Right hindlimb (tissue), 1 donor: ENCODE data around the gene OAF.

Experiments used
- DNase-seq: peaks from one replicate; pipeline ENCODE4 v3.0.0-alpha.2; 2018

Gene OAF

GRCh38 chr11:120224361-120224760, 13.5 kb downstream of the OAF start:
- DNase-seq = no peak

DNA sequence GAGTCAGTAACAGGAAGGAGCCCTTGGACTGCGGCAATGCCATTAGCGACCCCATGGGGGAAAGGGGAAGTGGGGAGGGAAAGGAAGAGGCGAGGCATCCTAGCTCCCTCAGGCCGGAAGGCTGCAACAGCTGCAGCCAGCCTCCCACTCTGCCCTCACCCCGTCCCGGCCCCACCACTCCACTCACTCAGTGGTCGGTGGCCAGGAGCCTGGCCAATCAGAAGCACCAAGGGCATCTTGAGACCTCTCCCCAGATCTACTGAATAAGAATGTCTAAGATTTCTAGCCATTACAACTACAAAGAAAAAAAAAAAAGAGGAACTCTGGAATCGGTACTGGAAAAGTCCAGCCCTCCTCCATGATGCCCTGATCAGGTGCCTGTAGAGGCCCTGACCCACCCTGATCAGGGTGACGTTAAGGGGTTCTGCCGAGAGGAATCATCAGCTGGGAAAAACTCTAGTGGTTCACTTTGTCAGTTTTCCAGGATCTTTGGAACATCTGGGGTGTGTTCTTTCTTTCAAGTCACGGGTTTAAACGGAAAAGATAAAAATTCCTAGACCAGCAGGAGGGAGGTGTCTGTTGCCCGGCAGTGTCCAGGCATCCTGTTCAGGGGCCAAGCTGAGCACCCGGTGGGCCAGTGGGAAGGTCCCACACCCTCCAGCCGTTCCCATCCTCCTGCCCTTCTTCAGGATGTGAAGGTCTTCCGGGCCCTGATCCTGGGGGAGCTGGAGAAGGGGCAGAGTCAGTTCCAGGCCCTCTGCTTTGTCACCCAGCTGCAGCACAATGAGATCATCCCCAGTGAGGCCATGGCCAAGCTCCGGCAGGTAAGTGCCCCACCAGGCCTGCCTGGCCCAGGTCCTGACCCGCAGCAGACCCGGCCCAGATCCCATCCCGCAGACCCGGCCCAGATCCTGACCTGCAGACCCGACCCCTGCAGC, 14.4 kb downstream of the OAF start:
- DNase-seq = peak; percentile 67

GRCh38 chr11:120226242-120226641, 15.4 kb downstream of the OAF start:
- DNase-seq = no peak

DNA sequence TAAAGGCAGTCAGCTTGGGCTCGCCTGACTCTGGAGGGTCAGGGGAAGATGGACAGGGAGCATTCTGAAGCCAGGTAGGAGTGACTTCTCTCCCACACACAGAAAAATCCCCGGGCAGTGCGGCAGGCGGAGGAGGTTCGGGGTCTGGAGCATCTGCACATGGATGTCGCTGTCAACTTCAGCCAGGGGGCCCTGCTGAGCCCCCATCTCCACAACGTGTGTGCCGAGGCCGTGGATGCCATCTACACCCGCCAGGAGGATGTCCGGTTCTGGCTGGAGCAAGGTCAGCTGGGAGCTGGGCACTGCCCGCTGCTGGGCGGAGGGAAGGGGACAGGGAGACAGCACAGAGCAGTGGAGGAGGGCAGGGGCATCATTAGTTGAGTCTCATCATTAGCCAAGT, 15.9 kb downstream of the OAF start:
- DNase-seq = no peak

DNA sequence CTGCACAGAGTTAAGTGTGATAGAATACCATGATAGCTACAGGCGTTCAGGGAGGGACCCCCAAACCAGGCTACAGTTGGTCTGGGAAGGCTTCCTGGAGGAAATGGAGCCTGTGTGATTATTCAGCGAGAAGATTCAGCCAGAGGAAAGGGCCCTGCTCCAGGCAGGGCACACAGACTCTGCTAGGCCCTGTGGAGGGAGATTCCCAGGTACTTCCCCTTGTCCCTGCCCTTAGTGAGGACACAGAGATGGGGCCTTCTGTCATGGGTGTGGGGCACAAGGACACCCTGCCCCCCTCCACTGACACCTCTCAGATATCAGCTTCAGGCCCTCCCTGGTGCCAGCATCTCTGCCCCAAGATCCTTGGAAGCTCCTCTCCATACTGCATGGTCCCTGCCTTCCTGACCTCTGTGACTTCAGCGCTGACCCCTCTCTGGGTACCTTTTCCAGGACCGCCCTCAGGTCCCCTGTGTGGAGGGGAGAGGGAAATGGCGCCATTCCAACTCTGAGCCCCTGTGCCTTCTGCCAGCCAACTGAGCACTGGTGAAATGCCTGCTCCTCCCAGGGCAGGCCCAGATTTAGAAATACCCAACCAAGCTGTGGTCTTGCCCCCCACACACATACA, 16.5 kb downstream of the OAF start:
- no peak for DNase-seq

- DNase-seq = no peak
These were observed 18.1 kb downstream of the OAF start for GRCh38 chr11:120228794-120229384.

GRCh38 chr11:120229451-120230424, 18.9 kb downstream of the OAF start:
- DNase-seq = no peak

- no peak for DNase-seq
These were observed 19.7 kb downstream of the OAF start for GRCh38 chr11:120230433-120231071.

- no peak for DNase-seq
These were observed 21.1 kb downstream of the OAF start for GRCh38 chr11:120231963-120232362.

- DNase-seq = no peak
These were observed 22.5 kb downstream of the OAF start for GRCh38 chr11:120233207-120233803.

DNA sequence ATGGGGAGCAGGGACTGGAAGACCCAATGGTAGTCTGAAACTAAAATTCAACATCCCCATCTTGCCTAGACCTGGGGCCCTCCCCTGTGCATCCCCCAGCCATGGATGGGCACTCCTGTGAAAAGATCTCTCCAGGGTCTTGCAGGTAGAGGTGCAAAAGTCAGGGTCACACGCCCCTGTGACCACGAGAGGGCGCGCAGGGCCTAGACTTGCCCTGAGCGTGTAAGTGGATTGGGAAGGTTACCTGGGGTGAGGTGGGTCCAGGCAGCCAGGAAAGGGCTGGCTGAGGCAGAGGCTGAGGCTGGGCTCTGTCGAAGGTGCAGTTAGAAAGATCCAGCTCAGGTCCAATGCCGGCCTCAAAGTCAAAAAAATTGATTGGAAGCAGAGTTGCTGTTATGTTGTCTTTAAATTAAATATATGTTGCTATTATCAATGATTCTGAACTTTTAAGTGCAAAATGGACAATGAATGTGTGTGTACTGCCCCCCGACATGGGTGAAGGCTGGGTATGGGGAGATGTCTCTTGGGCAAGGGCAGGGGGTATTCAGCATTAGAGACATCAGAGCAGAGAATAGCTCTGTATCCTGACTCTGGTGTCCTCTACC, 24.3 kb downstream of the OAF start:
- DNase-seq = peak; percentile 60

- no peak for DNase-seq
These were observed 25.6 kb downstream of the OAF start for GRCh38 chr11:120236169-120237107.

DNA sequence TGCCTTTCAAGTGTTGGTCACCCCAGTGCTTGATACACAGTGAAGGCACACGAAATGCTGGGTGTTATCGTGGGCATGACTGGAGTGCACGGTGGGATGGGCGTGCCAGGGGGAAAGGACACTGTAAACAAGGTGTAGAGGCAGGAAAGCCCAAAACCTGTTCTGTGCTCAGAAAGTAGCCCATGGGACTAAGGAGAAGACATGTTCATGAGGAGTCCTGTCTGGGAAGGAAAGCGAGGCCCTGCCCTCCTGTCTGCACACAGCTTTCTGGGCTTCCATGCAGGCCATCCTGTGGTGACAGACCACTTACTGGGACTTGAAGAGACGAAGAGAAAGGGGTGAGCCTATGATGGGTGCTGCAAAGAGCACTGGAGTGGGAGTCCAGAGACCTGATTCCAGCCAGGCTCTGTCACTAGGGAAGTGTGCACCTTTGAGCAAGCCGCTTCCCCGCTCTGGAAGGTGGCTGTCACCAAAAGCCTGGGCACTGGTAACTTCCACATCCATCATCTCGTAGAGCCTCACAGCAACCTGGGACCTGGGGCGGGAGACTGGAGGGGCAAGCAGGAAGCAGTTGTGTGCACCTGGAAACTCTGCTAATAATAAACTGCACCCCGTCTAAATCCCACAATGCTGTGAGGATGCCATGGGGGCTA, 28.3 kb downstream of the OAF start:
- DNase-seq = no peak

- DNase-seq = no peak
These were observed 29.1 kb downstream of the OAF start, which contains the start of gene POU2F3 for GRCh38 chr11:120239713-120240640. Gene POU2F3 (plus strand): TSS chr11:120240140. CDS start chr11:120240344, 204 bp downstream.

GRCh38 chr11:120240866-120241265, 30.0 kb downstream of the OAF start:
- DNase-seq = no peak

- no peak for DNase-seq
These were observed 30.4 kb downstream of the OAF start for GRCh38 chr11:120241277-120241676.

DNA sequence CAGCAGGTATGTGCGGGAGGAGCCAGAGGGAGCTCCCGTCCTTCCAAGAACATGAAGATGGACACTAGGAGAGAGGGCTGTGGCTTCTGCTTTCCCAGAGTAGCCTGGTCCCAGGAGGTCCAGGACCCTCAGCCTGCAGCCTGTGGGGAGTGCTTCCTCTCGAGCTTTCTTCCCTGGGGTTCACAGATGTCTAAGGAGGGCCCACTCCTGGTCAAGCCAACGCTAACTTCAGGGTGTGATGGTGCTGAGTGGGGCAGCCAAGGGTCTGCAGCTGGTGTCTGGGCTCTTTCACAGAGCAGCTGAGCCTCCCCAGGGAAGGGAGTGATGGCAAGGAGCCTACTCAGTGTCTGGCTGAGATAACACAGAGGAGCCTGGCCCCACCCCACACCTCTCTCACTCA, 32.4 kb downstream of the OAF start:
- DNase-seq = no peak
